SK-N-SH (cell line): Measurements from ENCODE around the gene PAF1. TPM values are rescaled to one million over a fixed set of nuclear protein-coding genes. Genes with fewer than 3 reads are reported as not detected.

Source experiments
- CTCF ChIA-PET: fragments of 300-600, 350-600 bp; formaldehyde crosslinking; extraction: SDS; loops from one replicate; lab custom pipeline; 2021; lab: Yijun Ruan, JAX
- POLR2A ChIA-PET: fragments of 350-600 bp; sonication (Branson Sonifier 250); formaldehyde crosslinking; extraction: SDS; loops from one replicate; lab custom pipeline; 2020; ENCODE audit warnings: antibody characterized with exemption, inconsistent platforms; lab: Yijun Ruan, JAX
- DNase-seq: peaks from one replicate; pipeline ENCODE4 v3.0.0; 2012
- H2AFZ ChIP-seq: fragments of 200-600 bp; sonication (generic); 2 replicates; pipeline ENCODE4 v1.8.1; 2016; ENCODE audit warnings: antibody characterized with exemption, mild to moderate bottlenecking, low read depth
- H3F3A ChIP-seq: fragments of 200-600 bp; sonication (generic); replicated peaks from 2 replicates; pipeline ENCODE3; 2016; ENCODE audit warnings: antibody characterized with exemption, mild to moderate bottlenecking; ENCODE audit not compliant: insufficient read depth
- H3K27ac ChIP-seq, 2 experiments: fragments of 200-500 bp in 1 of 2; fragments of 200-600 bp in 1 of 2; sonication (Bioruptor generic) in 1 of 2; sonication (generic), shearing (Covaris generic) in 1 of 2; 2 replicates each; pipeline versions ENCODE4 v1.5.1 to v1.6.1; 2014 to 2016; ENCODE audit warnings: low read depth in 2 of 2, inconsistent platforms in 1 of 2, low read length in 1 of 2, mild to moderate bottlenecking in 1 of 2, mixed read lengths in 1 of 2
- H3K27me3 ChIP-seq: fragments of 200-600 bp; sonication (generic), shearing (Covaris generic); 2 replicates; pipeline ENCODE4 v1.6.1; 2016; ENCODE audit warnings: mixed run types; ENCODE audit not compliant: insufficient read depth
- H3K36me3 ChIP-seq, 2 experiments: fragments of 200-500 bp in 1 of 2; fragments of 200-600 bp in 1 of 2; sonication (Bioruptor generic) in 1 of 2; sonication (generic) in 1 of 2; replicated peaks in 1 of 2; 2 replicates each; pipeline versions ENCODE3 to v1.5.1; 2014 to 2016; ENCODE audit warnings: low read length in 1 of 2, mild to moderate bottlenecking in 1 of 2; ENCODE audit not compliant: insufficient read depth in 2 of 2, control insufficient read depth in 1 of 2
- H3K4me1 ChIP-seq, 2 experiments: fragments of 200-500 bp in 1 of 2; fragments of 200-600 bp in 1 of 2; sonication (Bioruptor generic) in 1 of 2; sonication (generic), shearing (Covaris generic) in 1 of 2; 2 replicates each; pipeline versions ENCODE4 v1.5.1 to v1.6.1; 2014 to 2016; ENCODE audit warnings: low read depth in 1 of 2, low read length in 1 of 2, mixed run types in 1 of 2; ENCODE audit not compliant: insufficient read depth in 2 of 2, control insufficient read depth in 1 of 2
- H3K4me2 ChIP-seq: fragments of 200-600 bp; sonication (generic), shearing (Covaris generic); 2 replicates; pipeline ENCODE4 v1.6.1; 2017; ENCODE audit warnings: mixed run types
- H3K4me3 ChIP-seq, 2 experiments: fragments of 200-500 bp in 1 of 2; fragments of 200-600 bp in 1 of 2; sonication (Bioruptor generic) in 1 of 2; sonication (generic), shearing (Covaris generic) in 1 of 2; 2 replicates each; pipeline versions ENCODE4 v1.5.1 to v1.8.1; 2014 to 2016; ENCODE audit warnings: low read depth in 2 of 2, inconsistent platforms in 1 of 2, low read length in 1 of 2, mild to moderate bottlenecking in 1 of 2, mixed read lengths in 1 of 2, moderate library complexity in 1 of 2
- H3K79me2 ChIP-seq: fragments of 200-600 bp; sonication (generic); 2 replicates; pipeline ENCODE4 v1.8.1; 2017; ENCODE audit warnings: mild to moderate bottlenecking; ENCODE audit not compliant: insufficient read depth
- H3K9ac ChIP-seq: fragments of 200-600 bp; sonication (generic); 2 replicates; pipeline ENCODE4 v1.6.1; 2017; ENCODE audit warnings: mixed run types
- H3K9me2 ChIP-seq: fragments of 200-600 bp; sonication (generic); 2 replicates; pipeline ENCODE4 v1.6.1; 2017; ENCODE audit warnings: mixed run types
- H3K9me3 ChIP-seq: fragments of 200-600 bp; sonication (generic); 2 replicates; pipeline ENCODE4 v1.6.1; 2017; ENCODE audit warnings: mixed run types, mild to moderate bottlenecking, moderate library complexity
- H4K20me1 ChIP-seq: fragments of 200-600 bp; sonication (generic); 2 replicates; pipeline ENCODE4 v1.6.1; 2017; ENCODE audit warnings: mild to moderate bottlenecking, mixed run types; ENCODE audit not compliant: insufficient read depth
- CHD2 ChIP-seq: fragments of 150-350 bp; IDR thresholded peaks from 2 replicates; pipeline ENCODE4 v1.6.1; 2018; ENCODE audit warnings: low read length; ENCODE audit not compliant: partially characterized antibody
- GABPA ChIP-seq: IDR thresholded peaks from 2 replicates; pipeline ENCODE4 v1.4.0; 2012; ENCODE audit warnings: low read depth, mild to moderate bottlenecking
- IRF3 ChIP-seq: fragments of 150-350 bp; IDR thresholded peaks from 2 replicates; pipeline ENCODE4 v1.6.1; 2016; ENCODE audit warnings: mild to moderate bottlenecking, low read depth, low read length
- JUND ChIP-seq: IDR thresholded peaks from 2 replicates; pipeline ENCODE4 v1.4.0; 2012
- MEF2A ChIP-seq: IDR thresholded peaks from 2 replicates; pipeline ENCODE4 v1.4.0; 2012; ENCODE audit warnings: low read depth, borderline replicate concordance
- TAF1 ChIP-seq: IDR thresholded peaks from 2 replicates; pipeline ENCODE4 v1.6.1; 2012; ENCODE audit warnings: low read depth, mild to moderate bottlenecking, low read length, moderate library complexity, borderline replicate concordance
- TCF12 ChIP-seq: IDR thresholded peaks from 2 replicates; pipeline ENCODE4 v1.4.0; 2012
- WGBS: methylation state at CpG from one replicate; pipeline ENCODE4 v1.1.6; 2017; ENCODE audit warnings: low lambda C conversion rate; 5-methylcytosine and 5-hydroxymethylcytosine counted together
- polyA plus RNA-seq, 3 experiments: library from polyadenylated mRNA; depleted of rRNA; stranded (reverse); fragments of >200 nt; gene quantifications; 2 replicates each; pipeline ENCODE4 v1.2.3, GENCODE V29; 2012
- small RNA-seq, 7 experiments: library from RNA; depleted of rRNA; stranded (forward); fragments of <200 nt; gene quantifications; one replicate each; pipeline ENCODE3, GENCODE V24; 2012

Gene PAF1
- polyA plus RNA-seq, 1 of the 3 experiments (the other 2 are of a cell fraction): 65.3 TPM

- Histone ChIP-seq H3K4me2 (no peak overlapping the region), H3K4me1 (peaks cover 0 to 5% of the 10 kb centered on the region in 2 experiments; a peak in 1 of 4 replicates), H3K79me2 (no peaks in the 10 kb centered on the region), H3K9ac (no peak overlapping the region), H3K9me3 (no peaks in the 10 kb centered on the region), H3K9me2 (no peaks in the 10 kb centered on the region), H3K27me3 (no peaks in the 10 kb centered on the region), H4K20me1 (no peaks in the 10 kb centered on the region), H3K27ac (no peak overlapping the region), H3F3A (peaks cover 6% of the 10 kb centered on the region), H3K36me3 (no peaks in the 10 kb centered on the region), H3K4me3 (no peak overlapping the region), H2AFZ (no peak overlapping the region)
- POLR2A ChIA-PET: no interaction called here
- no peak for DNase-seq
- 48% methylated on average over 3 of the region's 3 CpGs for WGBS
- TF ChIP-seq JUND (no peak), IRF3 (no peak), MEF2A (no peak), GABPA (no peak), TAF1 (no peak), CHD2 (no peak), TCF12 (no peak)
- CTCF ChIA-PET: interaction anchor here (1.9 to 4.1 kb wide), 2 partner anchors 9 to 215 kb away, joined by 9 to 22 read pairs; no protein-coding TSS in a partner anchor
Measured at GRCh38 chr19:39336483-39336882, 54.4 kb downstream of the PAF1 start.

Small RNAs within 50 kb of the gene (small RNA-seq; reads per million reads assigned to genes)
- 0 to 0.43 (median 0) reads per million in 7 experiments for gene AC011445.2
- gene MIR4530: 0 reads per million in 7 experiments
- gene RN7SL566P: 0 reads per million in 7 experiments

Other genes starting within 250 kb of the PAF1 start
- gene NCCRP1, start 194.1 kb downstream of the PAF1 start, polyA plus RNA-seq (2012; rRNA removed): 0.05 TPM in 1 of 2 replicates, not detected in the other
- not detected in 2 replicates for gene SYCN, start 186.8 kb downstream of the PAF1 start, polyA plus RNA-seq (2012; rRNA removed)
- gene IFNL3, start 146.1 kb downstream of the PAF1 start, polyA plus RNA-seq (2012; rRNA removed): not detected in 2 replicates
- not detected in 2 replicates for gene IFNL4, start 142.2 kb downstream of the PAF1 start, polyA plus RNA-seq (2012; rRNA removed)
- not detected in 2 replicates for gene IFNL2, start 122.7 kb downstream of the PAF1 start, polyA plus RNA-seq (2012; rRNA removed)
- not detected in 2 replicates for gene IFNL1, start 94.7 kb downstream of the PAF1 start, polyA plus RNA-seq (2012; rRNA removed)
- 0.80 and 2.7 TPM in 2 replicates for gene LRFN1, start 70.2 kb downstream of the PAF1 start, polyA plus RNA-seq (2012; rRNA removed)
- gene GMFG, start 55.1 kb downstream of the PAF1 start, polyA plus RNA-seq (2012; rRNA removed): 0.21 TPM in 1 of 2 replicates, not detected in the other
- 62.2 and 83.0 TPM in 2 replicates for gene SAMD4B, start 48.7 kb downstream of the PAF1 start, polyA plus RNA-seq (2012; rRNA removed)
- 32.0 and 33.1 TPM in 2 replicates for gene MED29, start 272 bp upstream of the PAF1 start, polyA plus RNA-seq (2012; rRNA removed)
- 19.7 and 49.3 TPM in 2 replicates for gene ZFP36, start 15.7 kb upstream of the PAF1 start, polyA plus RNA-seq (2012; rRNA removed)
- gene PLEKHG2, start 21.6 kb upstream of the PAF1 start, polyA plus RNA-seq (2012; rRNA removed): 13.6 and 13.8 TPM in 2 replicates
- 5,038 and 7,541 TPM in 2 replicates for gene RPS16, start 44.8 kb upstream of the PAF1 start, polyA plus RNA-seq (2012; rRNA removed)
- 115 and 137 TPM in 2 replicates for gene SUPT5H, start 54.5 kb upstream of the PAF1 start, polyA plus RNA-seq (2012; rRNA removed)
- 83.8 and 98.1 TPM in 2 replicates for gene TIMM50, start 89.7 kb upstream of the PAF1 start, polyA plus RNA-seq (2012; rRNA removed)
- 4.7 and 4.8 TPM in 2 replicates for gene DLL3, start 107.8 kb upstream of the PAF1 start, polyA plus RNA-seq (2012; rRNA removed)
- gene SELENOV, start 124.0 kb upstream of the PAF1 start, polyA plus RNA-seq (2012; rRNA removed): 0.08 and 0.11 TPM in 2 replicates
- 5.4 and 6.5 TPM in 2 replicates for gene EID2B, start 141.7 kb upstream of the PAF1 start, polyA plus RNA-seq (2012; rRNA removed)
- 13.9 and 14.1 TPM in 2 replicates for gene EID2, start 149.1 kb upstream of the PAF1 start, polyA plus RNA-seq (2012; rRNA removed)
- not detected in 2 replicates for gene LGALS13, start 211.4 kb upstream of the PAF1 start, polyA plus RNA-seq (2012; rRNA removed)